ENCODE measurements around the gene RIT1. TPM values are rescaled to one million over a fixed set of nuclear protein-coding genes. Genes with fewer than 3 reads are reported as not detected.

RIT1 gene
- total RNA-seq, 2 experiments from 2014 or later = 21.6 to 24.1 TPM

DNA sequence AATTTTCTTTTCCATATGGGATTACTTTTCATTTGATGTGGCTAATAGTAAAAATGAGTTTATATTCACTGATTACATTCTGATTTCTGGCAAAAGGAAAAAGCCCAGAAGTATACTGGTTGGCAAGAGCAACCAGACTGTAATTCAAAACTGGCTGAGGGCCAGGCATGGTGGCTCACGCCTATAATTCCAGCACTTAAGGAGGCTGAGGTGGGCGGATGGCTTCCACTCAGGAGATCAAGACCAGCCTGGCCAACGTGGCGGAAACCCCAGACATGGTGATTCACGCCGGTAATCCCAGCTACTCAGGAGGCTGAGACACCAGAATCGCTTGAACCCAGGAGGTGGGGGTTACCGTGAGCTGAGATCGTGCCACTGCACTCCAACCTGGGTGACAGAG lies 37.3 kb downstream of the RIT1 start:
- DNase-seq = no peak
- no peak for ATAC-seq
- H3K27ac Mint-ChIP-seq = no peak overlapping the region
- intact Hi-C loops (cut with micrococcal nuclease) = no loop called here
- CTCF ChIA-PET = interaction anchor here (0.8 to 2.0 kb wide), 2 partner anchors 116 to 185 kb away, joined by 3 to 7 read pairs; no protein-coding TSS in a partner anchor
- H3K9me3 Mint-ChIP-seq = no peaks in the 10 kb centered on the region
- no peak overlapping the region for H3K4me3 Mint-ChIP-seq
- POLR2A ChIA-PET = interaction anchor here (2.1 kb wide), 1 partner anchor 12 kb away, joined by 6 read pairs; no protein-coding TSS in a partner anchor
- no peaks in the 10 kb centered on the region for H3K4me1 Mint-ChIP-seq (ENCODE audit: low read depth)
- no peaks in the 10 kb centered on the region for H3K36me3 Mint-ChIP-seq (ENCODE audit: low read depth)
- no peaks in the 10 kb centered on the region for H3K27me3 Mint-ChIP-seq
- TF ChIP-seq, protein P1, sequence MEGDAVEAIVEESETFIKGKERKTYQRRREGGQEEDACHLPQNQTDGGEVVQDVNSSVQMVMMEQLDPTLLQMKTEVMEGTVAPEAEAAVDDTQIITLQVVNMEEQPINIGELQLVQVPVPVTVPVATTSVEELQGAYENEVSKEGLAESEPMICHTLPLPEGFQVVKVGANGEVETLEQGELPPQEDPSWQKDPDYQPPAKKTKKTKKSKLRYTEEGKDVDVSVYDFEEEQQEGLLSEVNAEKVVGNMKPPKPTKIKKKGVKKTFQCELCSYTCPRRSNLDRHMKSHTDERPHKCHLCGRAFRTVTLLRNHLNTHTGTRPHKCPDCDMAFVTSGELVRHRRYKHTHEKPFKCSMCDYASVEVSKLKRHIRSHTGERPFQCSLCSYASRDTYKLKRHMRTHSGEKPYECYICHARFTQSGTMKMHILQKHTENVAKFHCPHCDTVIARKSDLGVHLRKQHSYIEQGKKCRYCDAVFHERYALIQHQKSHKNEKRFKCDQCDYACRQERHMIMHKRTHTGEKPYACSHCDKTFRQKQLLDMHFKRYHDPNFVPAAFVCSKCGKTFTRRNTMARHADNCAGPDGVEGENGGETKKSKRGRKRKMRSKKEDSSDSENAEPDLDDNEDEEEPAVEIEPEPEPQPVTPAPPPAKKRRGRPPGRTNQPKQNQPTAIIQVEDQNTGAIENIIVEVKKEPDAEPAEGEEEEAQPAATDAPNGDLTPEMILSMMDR (IDR thresholded peaks at IDR 0.05) = no peak

DNA sequence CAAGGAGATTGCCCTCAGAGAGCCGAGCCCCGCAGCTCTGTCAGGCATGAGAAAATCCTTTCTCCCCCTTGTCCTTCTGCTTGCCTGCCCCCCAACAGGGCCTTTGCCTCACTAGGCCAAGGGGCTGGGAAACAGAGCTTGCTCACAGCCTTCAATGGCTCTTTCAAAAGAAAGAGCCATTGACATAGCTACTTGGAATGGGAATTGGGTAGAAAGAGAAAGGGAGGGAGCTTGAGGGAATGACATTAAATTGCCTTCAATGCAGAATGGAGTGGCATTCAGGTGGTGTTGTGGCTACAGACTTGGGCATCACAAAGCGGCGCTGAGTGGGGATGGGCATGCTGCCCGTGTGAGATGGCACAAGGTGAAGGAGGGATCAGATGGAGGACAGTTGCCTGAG lies 38.6 kb downstream of the RIT1 start:
- H3K36me3 Mint-ChIP-seq (ENCODE audit: low read depth) = no peaks in the 10 kb centered on the region
- POLR2A ChIA-PET = interaction anchor here (1.3 to 1.5 kb wide), 2 partner anchors 10 to 21 kb away, joined by 3 to 4 read pairs; no protein-coding TSS in a partner anchor
- ATAC-seq = no peak
- H3K9me3 Mint-ChIP-seq = no peaks in the 10 kb centered on the region
- intact Hi-C loops (cut with micrococcal nuclease) = no loop called here
- H3K27me3 Mint-ChIP-seq = no peaks in the 10 kb centered on the region
- no peak overlapping the region for H3K27ac Mint-ChIP-seq
- H3K4me3 Mint-ChIP-seq = no peak overlapping the region
- DNase-seq = no peak
- CTCF ChIA-PET = interaction anchor here (1.2 to 2.0 kb wide), 5 partner anchors 9 to 117 kb away, joined by 3 to 7 read pairs (median 3); no protein-coding TSS in a partner anchor
- TF ChIP-seq, protein P1 (IDR thresholded peaks at IDR 0.05) = no peak
- no peaks in the 10 kb centered on the region for H3K4me1 Mint-ChIP-seq (ENCODE audit: low read depth)

DNA sequence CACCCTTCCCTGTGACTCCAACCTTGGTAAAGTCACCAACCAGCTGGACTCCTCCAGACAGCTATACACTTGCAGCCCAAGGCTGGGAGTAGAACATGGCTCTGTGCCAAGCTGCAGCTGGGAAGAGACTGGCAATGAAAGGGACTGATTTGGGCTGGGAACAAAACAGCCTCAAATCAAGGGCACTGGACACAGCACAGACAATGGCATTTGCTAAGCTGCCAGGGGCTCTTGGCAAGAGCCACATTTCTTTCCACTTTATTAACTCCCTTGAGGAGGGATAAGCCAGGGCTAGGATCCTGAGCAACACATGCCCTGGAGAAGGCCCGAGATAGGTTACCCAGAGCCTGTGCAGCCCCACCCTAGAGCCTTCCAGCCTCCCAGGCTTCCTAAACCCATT lies 39.8 kb downstream of the RIT1 start:
- Mint-ChIP-seq H3K27me3 (no peaks in the 10 kb centered on the region), H3K4me1 (ENCODE audit: low read depth) (no peaks in the 10 kb centered on the region), H3K27ac (no peak overlapping the region), H3K36me3 (ENCODE audit: low read depth) (no peaks in the 10 kb centered on the region), H3K4me3 (no peak overlapping the region), H3K9me3 (no peaks in the 10 kb centered on the region)
- TF ChIP-seq, protein P1 (IDR thresholded peaks at IDR 0.05) = no peak
- intact Hi-C loops (cut with micrococcal nuclease) = no loop called here
- DNase-seq (no peak), ATAC-seq (no peak)
- POLR2A ChIA-PET = interaction anchor here (1.3 to 1.5 kb wide), 4 partner anchors 11 to 63 kb away, joined by 3 to 5 read pairs (median 4); partner anchors contain the start of gene KHDC4
- CTCF ChIA-PET = interaction anchor here (1.9 kb wide), 1 partner anchor 8 kb away, joined by 5 read pairs; no protein-coding TSS in a partner anchor

DNA sequence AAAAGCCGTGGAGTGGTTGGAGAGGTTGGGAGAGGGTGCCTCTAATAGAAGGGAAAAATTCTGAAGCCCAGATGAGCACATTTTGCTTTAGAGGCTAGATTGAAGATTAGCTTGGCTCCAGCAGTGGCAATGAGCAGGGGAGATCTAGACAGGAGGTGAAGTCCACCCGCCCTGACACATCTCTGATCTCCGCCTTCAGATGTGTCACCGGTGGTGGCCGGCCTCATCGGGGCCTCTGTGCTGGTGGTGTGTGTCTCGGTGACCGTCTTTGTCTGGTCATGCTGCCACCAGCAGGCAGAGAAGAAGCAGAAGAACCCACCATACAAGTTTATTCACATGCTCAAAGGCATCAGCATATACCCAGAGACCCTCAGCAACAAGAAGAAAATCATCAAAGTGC lies 43.4 kb downstream of the RIT1 start:
- Mint-ChIP-seq H3K36me3 (ENCODE audit: low read depth) (no peaks in the 10 kb centered on the region), H3K4me3 (no peak overlapping the region), H3K9me3 (no peaks in the 10 kb centered on the region), H3K27me3 (no peaks in the 10 kb centered on the region), H3K4me1 (ENCODE audit: low read depth) (no peaks in the 10 kb centered on the region), H3K27ac (no peak overlapping the region)
- ATAC-seq (no peak), DNase-seq (no peak)
- intact Hi-C loops (cut with micrococcal nuclease) = no loop called here
- POLR2A ChIA-PET = no interaction called here
- TF ChIP-seq, protein P1 (IDR thresholded peaks at IDR 0.05) = no peak
- CTCF ChIA-PET = no interaction called here

DNA sequence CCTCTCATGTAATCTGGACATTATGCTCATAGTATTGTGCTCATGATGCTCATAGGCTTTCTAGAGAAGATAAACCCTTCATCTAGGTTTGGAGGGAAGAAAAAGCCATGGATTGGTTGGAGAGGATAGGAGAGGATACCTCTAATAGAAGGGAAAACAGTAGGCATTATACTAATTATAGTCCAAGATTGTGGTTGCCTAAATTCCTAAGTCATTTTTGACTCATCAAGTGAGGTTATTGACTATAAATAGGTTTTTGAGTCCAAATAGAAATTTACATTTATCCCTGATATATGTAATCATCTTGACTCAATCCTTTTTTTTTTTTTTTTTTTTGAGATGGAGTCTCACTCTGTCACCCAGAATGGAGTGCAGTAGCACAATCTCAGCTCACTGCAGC lies 46.8 kb downstream of the RIT1 start:
- no peak overlapping the region for H3K4me3 Mint-ChIP-seq
- intact Hi-C loops (cut with micrococcal nuclease) = no loop called here
- TF ChIP-seq, protein P1 (IDR thresholded peaks at IDR 0.05) = no peak

More for the DNA sequence above, 46.8 kb downstream of the RIT1 start:
- Mint-ChIP-seq H3K36me3 (ENCODE audit: low read depth) (no peaks in the 10 kb centered on the region), H3K27ac (no peak overlapping the region), H3K4me1 (ENCODE audit: low read depth) (peaks cover 14% of the 10 kb centered on the region), H3K9me3 (no peaks in the 10 kb centered on the region), H3K27me3 (peaks cover 1% of the 10 kb centered on the region)
- DNase-seq (no peak), ATAC-seq (no peak)
- CTCF ChIA-PET = no interaction called here
- POLR2A ChIA-PET = no interaction called here
